Measurements from ENCODE around the gene RNF126. TPM values are rescaled to one million over a fixed set of nuclear protein-coding genes. Genes with fewer than 3 reads are reported as not detected.

RNF126 gene
- total and polyA plus RNA-seq, 2 of the 4 experiments (the other 2 are of a cell fraction) = 7.0 to 27.4 TPM

DNA sequence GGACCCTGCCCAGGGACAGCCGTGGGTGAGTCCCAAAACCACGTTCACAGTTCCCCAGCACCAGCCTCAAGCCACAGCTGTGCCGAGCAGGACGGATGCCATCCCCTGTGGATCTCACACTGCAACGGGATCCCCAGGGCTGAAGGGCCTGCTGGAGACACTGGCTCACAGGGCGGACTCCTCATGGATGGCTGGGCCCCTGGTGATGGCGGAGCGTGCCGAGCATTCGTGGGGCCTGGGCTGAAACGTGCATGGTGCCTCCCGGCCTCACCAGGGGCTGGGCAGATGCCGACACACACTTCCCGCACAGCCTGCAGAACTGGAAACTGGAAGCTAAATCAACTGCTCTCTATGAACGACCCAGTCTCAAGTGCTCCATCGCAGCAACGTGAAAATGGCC, 9.6 kb downstream of the RNF126 start:
- Histone ChIP-seq H3K4me3 (ENCODE audit: insufficient read depth, low read depth, low read length) (no peak overlapping the region), H2AK5ac (ENCODE audit: low read depth, low read length) (no peak overlapping the region), H4K91ac (ENCODE audit: insufficient read depth, low read depth, low read length) (no peak overlapping the region), H2AFZ (replicated peaks; ENCODE audit: low read length, poor library complexity) (no peak overlapping the region), H3K4me1 (ENCODE audit: control insufficient read depth, insufficient read depth, low read length) (no peaks in the 10 kb centered on the region), H3K9ac (ENCODE audit: low read depth, low read length) (no peak overlapping the region), H4K5ac (ENCODE audit: low read depth, low read length) (no peak overlapping the region), H2AK9ac (replicated peaks; ENCODE audit: low read depth, low read length, poor library complexity) (peak overlapping the region; percentile 55), H4K20me1 (ENCODE audit: insufficient read depth, low read length) (peaks cover 62% of the 10 kb centered on the region), H3K23ac (ENCODE audit: low read depth, low read length) (no peak overlapping the region), H3K4ac (ENCODE audit: low read depth, low read length) (no peak overlapping the region), H3K27me3 (ENCODE audit: control insufficient read depth, insufficient read depth, low read length) (no peaks in the 10 kb centered on the region), H3K4me2 (ENCODE audit: low read depth, low read length) (no peak overlapping the region), H2BK5ac (ENCODE audit: low read depth, low read length, poor library complexity, severe bottlenecking) (no peak overlapping the region), H3K79me1 (ENCODE audit: low read depth in 1 of 2, low read length in 2 of 2) (peaks cover 0 to 41% of the 10 kb centered on the region in 2 experiments; a peak in 3 of 4 replicates), H2BK20ac (ENCODE audit: low read depth, low read length) (no peak overlapping the region), H3K18ac (ENCODE audit: low read depth, low read length) (no peak overlapping the region), H2BK15ac (ENCODE audit: low read depth, low read length) (no peak overlapping the region), H4K8ac (ENCODE audit: low read depth in 2 of 2, low read length in 2 of 2) (no peak overlapping the region), H3K9me3 (ENCODE audit: control insufficient read depth, insufficient read depth, low read length) (no peaks in the 10 kb centered on the region), H3K14ac (replicated peaks; ENCODE audit: low read depth, low read length) (no peak overlapping the region), H2BK120ac (ENCODE audit: low read depth, low read length) (no peak overlapping the region), H3K56ac (ENCODE audit: extremely low read depth, insufficient read depth, low read length) (no peak overlapping the region), H3K9me1 (ENCODE audit: insufficient read depth, low read length) (no peaks in the 10 kb centered on the region), H3K36me3 (ENCODE audit: control insufficient read depth, insufficient read depth, low read length) (peaks cover 34% of the 10 kb centered on the region), H3K27ac (ENCODE audit: insufficient read depth, low read length) (no peak overlapping the region)
- 83% methylated on average over 4 of the region's 17 CpGs; no CpG with 5 or more reads in 1 of the 2 experiments for WGBS, 2 experiments (ENCODE audit: extremely low coverage in 2 of 2, insufficient read length in 1 of 2)
- POLR2A ChIA-PET (ENCODE audit: unreplicated experiment) = interaction anchor here (0.6 kb wide), 1 partner anchor 139 kb away, joined by 3 read pairs; no protein-coding TSS in a partner anchor
- CTCF ChIA-PET = no interaction called here
- DNase-seq (no peak), ATAC-seq (ENCODE audit: low read depth) (no peak)
- in situ Hi-C loops (cut with MboI; ENCODE audit: low sequenced_read_pairs) (no loop called here), intact Hi-C loops (cut with micrococcal nuclease) (no loop called here), dilution Hi-C loops (cut with HindIII; ENCODE audit: low sequenced_read_pairs, unreplicated experiment) (no loop called here)
- TF ChIP-seq RAD21 (IDR thresholded peaks at IDR 0.05; ENCODE audit: low read length) (no peak), USF2 (IDR thresholded peaks at IDR 0.05; ENCODE audit: low read depth, low read length) (no peak), MAZ (IDR thresholded peaks at IDR 0.05; ENCODE audit: borderline replicate concordance, low read depth, low read length) (no peak), CHD1 (IDR thresholded peaks at IDR 0.05; ENCODE audit: low read depth, low read length) (no peak), POLR2A (IDR thresholded peaks at IDR 0.05; ENCODE audit: low read depth, low read length) (no peak), RCOR1 (IDR thresholded peaks at IDR 0.05; ENCODE audit: insufficient replicate concordance, low read length) (no peak), RFX5 (IDR thresholded peaks at IDR 0.05; ENCODE audit: low read depth, low read length) (no peak), MXI1 (IDR thresholded peaks at IDR 0.05; ENCODE audit: borderline replicate concordance, low read depth, low read length) (no peak), NFE2L2 (IDR thresholded peaks at IDR 0.05; ENCODE audit: low read depth, low read length) (no peak), BHLHE40 (IDR thresholded peaks at IDR 0.05; ENCODE audit: low read depth, low read length) (no peak), CEBPB (IDR thresholded peaks at IDR 0.05; ENCODE audit: low read depth, low read length) (no peak), FOS (IDR thresholded peaks at IDR 0.05; ENCODE audit: low read depth, low read length) (no peak), ELK1 (IDR thresholded peaks at IDR 0.05; ENCODE audit: borderline replicate concordance, low read depth, low read length) (no peak), SMC3 (IDR thresholded peaks at IDR 0.05; ENCODE audit: low read depth, low read length) (no peak), CTCF (conservative IDR thresholded peaks at IDR 0.05; ENCODE audit: low read depth, low read length) (no peak), MAFK (IDR thresholded peaks at IDR 0.05; ENCODE audit: low read depth, low read length) (no peak)
- no TSS peak for BruUV-seq (replicated peaks)
